Peyer's patch (tissue), 4 donors: ENCODE data around the gene TSKS.

Experiments
- POLR2A ChIP-seq, 2 donors: fragments of 450-650 bp; IDR thresholded peaks; one replicate each; pipeline ENCODE4 v1.5.1; 2017; ENCODE audit warnings: antibody characterized with exemption in 2 of 2, mild to moderate bottlenecking in 2 of 2, moderate library complexity in 2 of 2
- TF ChIP-seq, protein P1 (sequence below), 6 experiments: fragments of 450-650 bp in 4 of 6; fragments of 200-600 bp in 2 of 6; sonication (generic) in 1 of 6; IDR thresholded peaks; one replicate each; pipeline ENCODE4 v1.5.1; 2017 to 2019; ENCODE audit warnings: antibody characterized with exemption in 6 of 6, mild to moderate bottlenecking in 3 of 6, moderate library complexity in 1 of 6

DNA sequence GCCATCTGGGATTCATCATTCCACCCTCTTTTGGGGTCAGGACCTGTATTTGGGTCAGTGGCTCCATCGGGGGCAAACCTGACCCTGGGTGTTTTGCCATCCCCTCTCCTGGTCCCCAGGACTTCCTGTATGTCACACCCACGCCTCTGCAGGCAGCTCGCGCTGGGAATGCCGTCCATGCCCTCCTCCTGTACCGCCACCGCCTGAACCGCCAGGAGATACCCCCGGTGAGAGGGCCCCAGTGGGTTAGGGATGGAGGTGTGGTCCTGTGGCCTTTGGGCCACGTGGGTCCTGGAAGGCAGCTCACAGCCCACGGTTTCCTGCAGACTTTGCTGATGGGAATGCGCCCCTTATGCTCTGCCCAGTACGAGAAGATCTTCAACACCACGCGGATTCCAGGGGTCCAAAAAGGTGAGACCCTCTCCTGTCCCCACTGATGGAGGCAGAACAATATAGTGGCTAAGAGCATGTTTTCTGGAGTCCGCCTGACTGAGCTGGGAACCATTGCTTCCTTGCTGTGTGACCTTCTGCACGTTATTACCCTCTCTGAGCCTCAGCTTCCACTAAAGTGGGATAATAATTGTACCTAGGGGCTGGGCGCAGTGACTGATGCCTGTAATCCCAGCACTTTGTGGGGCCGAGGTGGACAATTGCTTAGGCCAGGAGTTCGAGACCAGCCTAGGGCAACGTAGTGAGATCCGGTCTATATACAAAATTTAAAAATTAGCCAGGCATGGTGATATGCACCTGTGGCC is 58.0 kb downstream of the TSKS start:
- TF ChIP-seq, protein P1, sequence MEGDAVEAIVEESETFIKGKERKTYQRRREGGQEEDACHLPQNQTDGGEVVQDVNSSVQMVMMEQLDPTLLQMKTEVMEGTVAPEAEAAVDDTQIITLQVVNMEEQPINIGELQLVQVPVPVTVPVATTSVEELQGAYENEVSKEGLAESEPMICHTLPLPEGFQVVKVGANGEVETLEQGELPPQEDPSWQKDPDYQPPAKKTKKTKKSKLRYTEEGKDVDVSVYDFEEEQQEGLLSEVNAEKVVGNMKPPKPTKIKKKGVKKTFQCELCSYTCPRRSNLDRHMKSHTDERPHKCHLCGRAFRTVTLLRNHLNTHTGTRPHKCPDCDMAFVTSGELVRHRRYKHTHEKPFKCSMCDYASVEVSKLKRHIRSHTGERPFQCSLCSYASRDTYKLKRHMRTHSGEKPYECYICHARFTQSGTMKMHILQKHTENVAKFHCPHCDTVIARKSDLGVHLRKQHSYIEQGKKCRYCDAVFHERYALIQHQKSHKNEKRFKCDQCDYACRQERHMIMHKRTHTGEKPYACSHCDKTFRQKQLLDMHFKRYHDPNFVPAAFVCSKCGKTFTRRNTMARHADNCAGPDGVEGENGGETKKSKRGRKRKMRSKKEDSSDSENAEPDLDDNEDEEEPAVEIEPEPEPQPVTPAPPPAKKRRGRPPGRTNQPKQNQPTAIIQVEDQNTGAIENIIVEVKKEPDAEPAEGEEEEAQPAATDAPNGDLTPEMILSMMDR (IDR thresholded peaks at IDR 0.05): no peak
- TF ChIP-seq POLR2A (IDR thresholded peaks at IDR 0.05): no peak
